ENCODE results near the gene MN1.

The MN1 gene

GRCh38 chr22:27709919-27710675 lies 91.5 kb downstream of the MN1 start:
- peak in 1 of 2 donors; percentile 98 for DNase-seq

- no peak for DNase-seq
These were observed 95.1 kb downstream of the MN1 start for GRCh38 chr22:27706489-27706888.

GRCh38 chr22:27705408-27706080 lies 96.0 kb downstream of the MN1 start:
- no peak for DNase-seq

GRCh38 chr22:27704581-27704980 lies 97.0 kb downstream of the MN1 start:
- DNase-seq, result no peak

GRCh38 chr22:27699383-27700019 lies 102.1 kb downstream of the MN1 start:
- no peak for DNase-seq

GRCh38 chr22:27698813-27699212 lies 102.7 kb downstream of the MN1 start:
- DNase-seq, result no peak

Measured in bone marrow (tissue), 2 donors.